DMS114 treated with DMSO at 0.1 percent for 48 hours (cell line): ENCODE results near the gene DPM3.
"Not testable (repeated sequence)": the region's sequence is repeated elsewhere in the genome, so short reads cannot be mapped to it uniquely, and the experiment has no call there.

Experiments
- DNase-seq: peaks from one replicate; lab custom pipeline; 2025; ENCODE audit not compliant: unreplicated experiment; lab: John Stamatoyannopoulos, UW

Gene DPM3

GRCh38 chr1:155162631-155163030 is 22.3 kb upstream of the DPM3 start:
- DNase-seq = not testable (repeated sequence)

GRCh38 chr1:155160128-155160527 is 19.8 kb upstream of the DPM3 start:
- DNase-seq = no peak

DNA sequence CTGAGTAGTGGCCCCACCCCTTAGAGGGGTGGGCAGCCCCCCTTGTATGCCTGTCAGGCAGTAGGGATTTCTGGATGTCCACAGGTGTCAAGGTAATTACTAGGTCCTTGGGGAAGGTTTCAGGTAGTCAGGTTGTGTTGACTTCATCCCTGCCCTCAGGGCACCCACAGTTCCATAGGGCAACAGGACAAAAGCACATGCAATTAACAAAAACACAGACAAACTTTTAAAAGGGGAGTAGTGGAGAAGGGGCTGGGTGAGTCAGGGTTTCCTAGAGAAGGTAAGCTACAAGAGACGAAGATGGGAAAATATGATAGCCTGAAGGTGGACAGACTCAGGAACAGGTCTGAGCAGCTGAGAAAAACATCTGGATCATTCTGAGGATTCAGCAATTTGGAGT is 18.7 kb upstream of the DPM3 start:
- no peak for DNase-seq

GRCh38 chr1:155155996-155156643 is 15.8 kb upstream of the DPM3 start:
- DNase-seq = not testable (repeated sequence)

DNA sequence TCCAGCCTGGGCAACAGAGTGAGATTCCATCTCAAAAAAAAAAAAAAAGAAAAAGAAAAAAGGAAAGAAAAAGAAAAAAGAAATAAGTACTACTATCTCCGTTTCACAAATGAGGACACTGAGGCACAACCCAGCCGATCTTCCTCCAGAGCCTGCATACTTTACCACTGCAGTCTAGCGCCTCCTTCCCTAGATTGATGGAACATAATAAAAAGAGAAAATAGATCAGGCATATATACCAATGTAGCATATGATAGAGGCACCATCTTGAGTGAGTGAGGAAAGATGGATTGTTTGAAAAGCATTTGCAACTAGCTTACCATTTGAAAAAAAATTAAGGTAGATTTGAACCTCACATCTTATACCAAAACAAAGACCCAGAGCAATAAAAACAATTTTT is 5.2 kb upstream of the DPM3 start:
- DNase-seq = no peak

GRCh38 chr1:155141749-155142148 is 1.4 kb upstream of the DPM3 start:
- DNase-seq = no peak

- DNase-seq = no peak
These were observed 261 bp upstream of the DPM3 start for GRCh38 chr1:155140630-155140953.

DNA sequence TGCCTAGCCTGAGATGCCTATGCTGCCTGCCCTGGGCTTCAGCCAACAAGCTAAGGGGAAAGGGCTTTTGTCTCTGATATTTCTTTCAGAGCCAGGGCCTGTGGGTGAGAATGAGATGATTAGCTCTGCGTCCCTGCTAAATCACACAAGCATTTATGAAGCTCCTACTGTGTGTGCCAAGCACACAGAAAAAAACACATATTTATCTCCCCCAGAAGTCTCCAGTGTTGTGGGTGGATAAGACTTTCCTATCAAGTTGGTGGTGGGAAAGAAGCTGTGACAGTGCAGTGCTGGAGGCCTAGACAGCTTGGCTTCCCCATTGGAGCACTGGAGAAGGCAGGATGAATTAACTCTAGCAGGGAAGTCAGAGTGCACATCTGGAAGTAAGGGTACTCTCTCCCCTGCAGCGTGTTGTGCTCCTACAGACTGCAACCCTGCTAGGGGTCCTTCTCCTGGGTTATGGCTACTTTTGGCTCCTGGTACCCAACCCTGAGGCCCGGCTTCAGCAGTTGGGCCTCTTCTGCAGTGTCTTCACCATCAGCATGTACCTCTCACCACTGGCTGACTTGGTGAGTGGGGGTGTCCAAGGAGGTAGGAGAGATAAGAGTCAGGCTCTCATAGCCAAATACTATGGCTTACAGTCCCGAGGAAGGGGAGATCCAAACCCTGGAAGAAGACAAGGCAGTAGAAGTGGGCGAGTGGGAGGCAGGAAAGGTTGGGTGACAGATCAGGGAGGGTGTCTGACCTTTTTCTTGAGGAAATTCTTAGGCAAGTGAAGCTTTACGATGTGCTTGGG is 3.0 kb downstream of the DPM3 start:
- no peak for DNase-seq

DNA sequence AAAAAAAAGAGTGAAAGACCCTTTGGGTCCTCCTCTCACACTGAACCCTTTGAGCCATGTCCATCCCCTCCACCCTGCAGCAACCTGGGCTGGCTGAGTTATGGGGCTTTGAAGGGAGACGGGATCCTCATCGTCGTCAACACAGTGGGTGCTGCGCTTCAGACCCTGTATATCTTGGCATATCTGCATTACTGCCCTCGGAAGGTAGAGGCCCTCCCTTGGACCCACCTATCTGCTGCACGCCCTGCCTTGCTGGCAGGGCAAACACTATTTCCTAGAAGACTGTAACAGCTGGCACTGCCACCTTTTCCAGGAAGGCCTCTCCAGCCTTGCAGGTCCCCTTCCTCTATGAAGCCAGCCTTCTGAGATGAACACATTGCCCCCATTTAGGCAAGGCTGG is 3.6 kb downstream of the DPM3 start:
- no peak for DNase-seq

- peak; percentile 94 for DNase-seq
These were observed 4.8 kb downstream of the DPM3 start, which contains the start of gene SLC50A1 for GRCh38 chr1:155135415-155136028. Gene SLC50A1, plus strand, starts transcription at chr1:155135852. Its CDS starts 60 bp downstream, at chr1:155135912.

GRCh38 chr1:155134880-155135414 is 5.4 kb downstream of the DPM3 start:
- peak; percentile 46 for DNase-seq

DNA sequence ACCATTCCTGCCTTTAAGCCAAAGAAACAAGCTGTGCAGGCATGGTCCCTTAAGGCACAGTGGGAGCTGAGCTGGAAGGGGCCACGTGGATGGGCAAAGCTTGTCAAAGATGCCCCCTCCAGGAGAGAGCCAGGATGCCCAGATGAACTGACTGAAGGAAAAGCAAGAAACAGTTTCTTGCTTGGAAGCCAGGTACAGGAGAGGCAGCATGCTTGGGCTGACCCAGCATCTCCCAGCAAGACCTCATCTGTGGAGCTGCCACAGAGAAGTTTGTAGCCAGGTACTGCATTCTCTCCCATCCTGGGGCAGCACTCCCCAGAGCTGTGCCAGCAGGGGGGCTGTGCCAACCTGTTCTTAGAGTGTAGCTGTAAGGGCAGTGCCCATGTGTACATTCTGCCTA is 6.0 kb downstream of the DPM3 start:
- DNase-seq = no peak

GRCh38 chr1:155133799-155134281 is 6.5 kb downstream of the DPM3 start:
- DNase-seq = no peak

GRCh38 chr1:155131856-155132255 is 8.5 kb downstream of the DPM3 start:
- DNase-seq = no peak

GRCh38 chr1:155131285-155131684 is 9.0 kb downstream of the DPM3 start:
- no peak for DNase-seq

DNA sequence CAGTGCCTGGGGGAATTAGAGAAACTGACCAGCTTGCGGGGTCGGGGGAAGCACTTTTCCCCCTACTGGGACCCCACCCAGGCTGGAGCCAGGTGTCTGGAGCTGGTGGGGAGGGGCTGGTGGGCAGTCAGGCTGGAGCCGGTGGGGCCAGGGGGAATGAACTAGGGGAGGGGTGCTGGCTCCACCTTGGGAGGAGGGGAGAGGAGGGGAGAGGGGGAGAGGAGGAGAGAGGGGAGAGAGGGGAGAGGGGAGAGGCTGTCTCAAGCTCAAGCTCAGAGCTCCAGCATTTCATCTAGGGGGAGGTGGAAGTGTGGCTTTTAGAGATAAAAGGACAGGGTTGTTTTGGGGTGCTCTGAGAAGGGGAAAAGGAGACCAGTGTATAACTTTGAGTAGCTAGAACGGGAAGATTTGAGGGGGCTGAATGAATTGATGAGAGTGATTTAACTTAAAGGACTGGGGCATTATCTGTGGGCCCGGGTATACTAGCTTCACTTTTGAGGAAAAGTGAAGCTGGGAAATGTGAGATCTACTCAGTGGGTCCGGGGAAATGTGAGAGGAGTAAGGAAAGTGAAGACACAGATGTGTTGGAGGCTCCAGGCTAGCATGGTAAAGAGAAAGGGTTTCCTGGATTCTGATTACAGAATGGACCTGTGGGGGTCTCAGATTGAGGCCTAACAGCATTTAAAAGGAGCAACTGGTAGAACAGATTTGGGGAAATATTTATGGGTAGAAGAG is 9.9 kb downstream of the DPM3 start:
- DNase-seq = no peak

GRCh38 chr1:155128755-155129473 is 11.4 kb downstream of the DPM3 start:
- no peak for DNase-seq

DNA sequence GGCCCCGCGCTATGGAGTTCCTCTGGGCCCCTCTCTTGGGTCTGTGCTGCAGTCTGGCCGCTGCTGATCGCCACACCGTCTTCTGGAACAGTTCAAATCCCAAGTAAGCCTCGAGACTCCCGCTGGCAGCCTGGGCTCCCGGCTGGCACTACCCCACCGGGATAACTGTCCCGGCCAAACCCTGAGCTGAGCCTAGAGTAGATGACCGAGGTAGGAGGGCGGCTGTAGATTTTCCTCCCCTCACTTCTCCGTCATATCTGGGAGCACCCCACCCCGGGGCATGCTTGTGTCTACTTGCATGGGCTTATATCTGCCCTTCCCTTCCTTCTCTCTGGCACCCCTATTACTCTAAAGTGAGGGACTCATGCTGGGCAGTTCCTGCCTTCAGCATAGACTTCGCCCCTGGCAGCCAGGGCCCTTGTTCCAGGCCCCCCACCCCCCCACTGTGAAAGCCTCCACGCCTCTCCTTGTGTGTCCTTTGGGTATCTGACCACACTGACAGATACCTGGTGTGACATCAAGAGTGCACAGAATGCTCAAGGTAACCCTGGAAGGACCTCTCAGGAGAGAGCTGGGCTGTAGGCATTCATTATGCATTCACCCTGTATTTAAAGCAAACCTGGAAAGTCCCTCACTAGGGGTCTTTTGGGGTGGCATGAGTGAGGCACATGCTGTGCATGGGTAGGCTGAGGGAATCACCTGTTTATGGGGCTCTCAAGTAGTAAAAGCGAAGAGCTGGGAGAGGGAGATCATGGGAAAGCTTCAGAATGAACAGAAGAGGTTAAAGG is 12.2 kb downstream of the DPM3 start:
- no peak for DNase-seq

DNA sequence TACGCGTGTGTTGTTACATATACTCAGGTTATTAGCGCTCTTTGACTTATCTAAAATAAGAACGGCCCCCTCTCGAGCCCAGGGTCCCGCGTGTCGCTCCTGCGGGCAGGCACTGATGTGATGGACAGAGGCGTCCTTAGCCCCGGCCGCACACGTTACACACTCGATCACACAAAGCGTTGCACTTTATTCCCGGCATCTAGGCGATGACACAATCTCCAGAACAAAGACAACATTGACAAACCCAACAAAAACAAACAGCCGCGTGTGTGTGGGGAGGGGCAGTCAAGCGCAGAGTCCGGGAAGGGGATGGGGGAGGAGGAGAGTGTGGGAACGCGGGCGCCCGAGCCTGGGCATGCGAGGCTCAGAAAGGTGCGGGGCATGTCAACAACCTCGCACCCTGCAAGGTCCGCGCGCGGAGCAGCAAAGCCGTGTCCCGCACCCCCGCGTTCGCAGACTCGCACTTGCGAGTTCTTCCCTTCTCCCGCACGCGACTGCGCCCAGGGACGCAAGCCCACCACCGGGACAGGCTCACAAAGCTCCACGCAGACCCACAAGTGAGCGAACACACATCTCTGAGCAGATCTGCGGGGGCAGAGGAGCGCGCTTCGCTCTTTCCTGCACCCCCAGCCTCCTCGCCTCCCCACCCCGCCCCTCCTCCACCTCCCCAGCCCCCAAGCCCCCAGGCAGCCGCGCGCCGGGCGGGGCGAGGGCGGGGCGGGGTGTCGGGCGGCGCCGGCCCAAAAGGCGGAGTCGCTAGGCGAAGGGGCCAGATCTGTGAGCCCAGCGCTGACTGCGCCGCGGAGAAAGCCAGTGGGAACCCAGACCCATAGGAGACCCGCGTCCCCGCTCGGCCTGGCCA is 13.0 kb downstream of the DPM3 start, which contains the start of gene EFNA1:
TSS of gene EFNA1 (plus strand) at position 772 of the 862 bp plus-strand sequence. CDS start 102 bp downstream, outside the sequence.
- peak; percentile 39 for DNase-seq
